GM18519 (cell line): ENCODE measurements around the gene RANBP10.

ENCODE experiments used
- ATAC-seq: cut with Tn5 transposase; IDR thresholded peaks from one replicate; pipeline ENCODE4 v1.9.1; 2021; ENCODE audit warnings: mild to moderate bottlenecking, moderate library complexity; ENCODE audit not compliant: unreplicated experiment, low FRiP score

RANBP10 gene

DNA sequence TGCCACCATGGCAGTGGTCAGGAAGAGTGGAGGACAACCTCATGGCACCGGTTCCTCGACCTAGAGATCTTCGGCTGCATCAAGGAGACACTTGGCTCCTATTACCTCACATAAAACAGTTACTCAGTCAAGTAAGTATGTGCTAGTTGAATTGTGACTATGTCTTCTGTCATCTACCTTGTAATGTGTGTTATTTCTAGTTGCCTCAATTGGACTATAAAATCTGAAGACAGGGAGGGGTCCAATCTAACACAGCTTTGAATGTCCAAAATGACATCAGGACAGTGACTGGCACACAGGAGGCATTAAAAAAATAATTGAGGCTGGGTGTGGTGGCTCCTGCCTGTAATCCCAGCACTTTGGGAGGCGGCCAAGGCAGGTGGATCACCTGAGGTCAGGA is 122.6 kb downstream of the RANBP10 start:
- ATAC-seq = no peak

- no peak for ATAC-seq
These were observed 126.1 kb downstream of the RANBP10 start for GRCh38 chr16:67679935-67680897.

DNA sequence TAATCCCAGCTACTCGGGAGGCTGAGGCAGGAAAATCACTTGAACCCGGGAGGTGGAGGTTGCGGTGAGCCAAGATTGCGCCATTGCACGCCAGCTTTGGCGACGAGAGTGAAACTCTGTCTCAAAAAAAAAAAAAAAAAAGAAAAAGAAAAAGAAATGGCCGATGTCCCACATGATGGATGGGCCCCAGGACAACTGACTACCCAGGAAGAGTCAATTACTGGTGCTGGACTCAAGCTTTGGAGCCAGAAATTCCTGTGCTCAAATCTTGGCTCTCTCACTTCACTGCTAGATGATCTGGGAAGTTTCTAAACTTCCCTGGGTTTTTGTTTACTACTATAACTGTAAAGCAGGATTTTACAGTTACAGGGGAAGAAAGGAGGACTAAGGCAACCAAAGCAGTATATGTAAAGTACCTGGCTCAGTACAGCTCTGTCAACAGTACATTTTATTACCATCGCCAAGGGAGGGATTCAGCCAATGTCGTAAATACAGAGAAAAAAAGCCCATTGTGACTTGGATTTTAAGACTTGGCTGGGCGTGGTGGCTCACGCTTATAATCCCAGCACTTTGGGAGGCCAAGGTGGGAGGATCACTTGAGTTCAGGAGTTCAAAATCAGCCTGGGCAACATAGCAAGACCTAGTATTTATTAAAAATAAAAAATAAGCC is 127.9 kb downstream of the RANBP10 start:
- no peak for ATAC-seq

GRCh38 chr16:67677712-67678111 is 128.6 kb downstream of the RANBP10 start:
- no peak for ATAC-seq

DNA sequence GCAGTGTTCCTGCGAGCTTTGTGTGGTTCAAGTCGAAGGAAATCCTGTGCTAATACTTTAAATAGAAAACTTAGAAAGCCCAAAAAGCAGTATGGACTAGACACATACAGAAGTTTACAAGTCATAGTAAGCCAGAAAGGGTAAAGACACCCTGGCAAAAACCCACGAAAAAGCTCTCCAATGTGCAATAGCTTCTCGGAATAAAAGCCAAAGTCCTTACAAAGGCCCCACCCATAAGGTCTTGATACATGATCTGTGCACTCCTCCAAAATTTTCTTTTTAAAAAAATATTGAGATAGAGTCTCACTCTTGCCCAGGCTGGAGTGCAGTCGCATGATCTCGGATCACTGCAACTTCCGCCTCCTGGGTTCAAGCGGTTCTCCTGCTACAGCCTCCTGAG is 129.4 kb downstream of the RANBP10 start:
- no peak for ATAC-seq

DNA sequence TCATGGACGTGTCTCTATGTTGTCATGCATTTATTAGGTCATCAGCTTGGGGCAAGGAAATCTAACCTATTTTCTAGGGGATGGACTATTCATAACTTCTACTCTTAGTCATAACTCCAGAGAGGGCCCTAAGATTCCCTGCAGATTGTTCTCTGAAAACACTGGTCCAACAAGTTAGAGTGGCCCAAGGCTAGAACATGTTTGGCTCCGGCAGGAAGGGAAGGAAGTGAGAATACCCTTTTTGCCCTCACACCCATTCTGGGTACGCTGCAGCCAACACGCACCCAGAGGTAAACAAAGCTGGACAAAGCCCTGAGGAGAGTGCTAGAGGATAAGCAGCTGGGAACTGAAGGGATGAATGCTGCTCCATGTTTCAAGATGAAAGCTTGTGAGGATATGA is 129.8 kb downstream of the RANBP10 start:
- no peak for ATAC-seq

GRCh38 chr16:67675999-67676398 is 130.4 kb downstream of the RANBP10 start:
- no peak for ATAC-seq

DNA sequence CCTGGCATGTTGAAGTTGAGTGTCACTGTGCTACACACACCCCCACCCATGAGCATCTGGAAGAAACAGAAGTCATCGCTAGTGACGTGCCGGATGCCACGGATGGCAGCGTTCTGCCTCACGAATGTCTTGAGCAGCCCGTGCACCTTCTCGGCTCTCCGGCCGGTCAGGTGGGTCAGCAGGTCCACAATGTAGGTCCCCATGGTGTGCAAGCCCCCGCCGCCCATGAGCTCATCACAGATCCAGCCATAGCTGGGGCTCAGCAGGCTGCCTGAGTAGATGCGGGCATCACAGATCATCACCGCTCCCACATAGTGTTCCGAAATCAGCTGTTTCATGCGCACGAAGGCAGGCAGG is 130.8 kb downstream of the RANBP10 start:
- ATAC-seq = no peak

DNA sequence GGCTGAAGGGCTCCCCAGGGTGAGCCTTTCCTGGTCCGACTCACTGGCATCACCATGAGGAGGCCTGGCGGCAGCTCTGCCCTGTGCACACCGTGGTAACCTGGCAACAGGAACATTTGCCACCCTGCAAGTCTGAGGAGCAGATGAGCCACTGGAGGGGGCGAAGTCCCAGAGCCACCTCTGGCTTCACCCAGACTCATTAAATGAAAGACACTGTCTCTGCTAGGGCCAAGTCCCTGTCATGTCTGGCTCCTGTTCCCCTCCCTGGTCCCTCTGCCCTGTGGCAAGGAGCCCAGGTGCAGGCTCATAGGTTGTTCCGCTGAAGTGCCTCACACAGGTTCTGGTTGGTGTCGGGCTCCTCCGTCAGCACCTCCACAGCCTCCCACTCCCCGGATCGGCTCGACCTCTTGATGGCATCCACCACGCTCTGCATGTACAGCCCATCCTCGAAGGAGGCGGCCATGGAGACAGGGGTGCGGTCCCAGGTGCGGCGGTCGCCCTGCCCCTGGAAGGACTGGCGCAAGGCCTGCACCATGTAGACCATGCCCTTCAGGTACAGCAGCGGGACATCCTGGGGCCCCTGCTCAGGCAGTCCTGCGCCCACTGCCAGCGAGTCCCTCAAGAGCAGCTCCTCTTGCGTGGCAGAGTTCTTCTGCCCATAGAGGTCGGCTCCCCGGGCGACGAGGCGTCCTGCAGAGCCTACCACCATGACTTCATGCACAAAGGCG is 131.3 kb downstream of the RANBP10 start:
- ATAC-seq = no peak

GRCh38 chr16:67673712-67674580 is 132.4 kb downstream of the RANBP10 start:
- no peak for ATAC-seq
